Measurements from ENCODE around the gene MYO1H. TPM values are rescaled to one million over a fixed set of nuclear protein-coding genes. Genes with fewer than 3 reads are reported as not detected.

Gene MYO1H
- total and polyA plus RNA-seq, 2 of the 13 experiments (the other 11 are each of a cell fraction or from before 2014, with no cell fraction given) = not detected

- intact Hi-C loops (cut with micrococcal nuclease; ENCODE audit: unreplicated experiment) (no loop called here), in situ Hi-C loops (cut with HindIII; ENCODE audit: extremely low pct_ligation_motif_present, low pct_unique_long_range_greater_than_20kb) (no loop called here)
- Histone ChIP-seq H3K4me2 (ENCODE audit: low read depth, low read length) (peak overlapping the region; percentile 71), H4K20me1 (ENCODE audit: insufficient read depth, low read length) (no peaks in the 10 kb centered on the region), H3K27me3 (ENCODE audit: control insufficient read depth in 1 of 2, insufficient read depth in 2 of 2, low read length in 2 of 2) (peaks cover 3 to 48% of the 10 kb centered on the region in 2 experiments), H3K9ac (ENCODE audit: insufficient read depth, low read depth, low read length) (no peak overlapping the region), H2AFZ (ENCODE audit: low read length) (no peak overlapping the region), H3K36me3 (replicated peaks in 1 of 2; ENCODE audit: control insufficient read depth in 1 of 2, insufficient read depth in 2 of 2, low read length in 2 of 2) (no peaks in the 10 kb centered on the region), H3K4me3 (replicated peaks in 1 of 3; ENCODE audit: insufficient read depth in 1 of 3, low read depth in 2 of 3, low read length in 3 of 3) (peak overlapping the region in 2 of 3 experiments; percentile 35 to 59; a peak in 1 of 6 replicates), H3K4me1 (ENCODE audit: insufficient read depth, low read length) (peaks cover 34% of the 10 kb centered on the region), H3K79me2 (ENCODE audit: insufficient read depth, low read length) (no peaks in the 10 kb centered on the region), H3K27ac (ENCODE audit: extremely low read length, insufficient read depth, low read length) (no peak overlapping the region), H3K9me3 (ENCODE audit: low read length) (no peaks in the 10 kb centered on the region)
- POLR2A ChIA-PET = no interaction called here
- no TSS peak for BruUV-seq (replicated peaks)
- no peak for DNase-seq (ENCODE audit: low spot score)
- FAIRE-seq = no peak
- ATAC-seq = no peak
- CTCF ChIA-PET (ENCODE audit: low intra/inter-chr PET ratio, low total read pairs) = no interaction called here
- WGBS (ENCODE audit: low lambda C conversion rate) = 0% methylated on average over 11 of the region's 33 CpGs
- 0 out of 2 replicates have a peak, but pooled peaks have one; percentile 34 for TF ChIP-seq ZNF563 (CRISPR knock-in tag; IDR thresholded peaks at IDR 0.05)
- peak; percentile 34; the same call in 1 of the 2 replicates for TF ChIP-seq TBX2 (CRISPR knock-in tag; IDR thresholded peaks at IDR 0.05; ENCODE audit: borderline replicate concordance)
- TF ChIP-seq ZNF224 (CRISPR knock-in tag; IDR thresholded peaks at IDR 0.05) = 0 out of 2 replicates have a peak, but pooled peaks have one; percentile 25
- TF ChIP-seq EZH2 (conservative IDR thresholded peaks at IDR 0.05; ENCODE audit: low read depth, low read length) = peak; percentile 97; the same call in 1 of the 2 replicates
- TF ChIP-seq SATB2 (CRISPR knock-in tag; IDR thresholded peaks at IDR 0.05) = no peak
- TF ChIP-seq ARHGAP35 (CRISPR knock-in tag; IDR thresholded peaks at IDR 0.05; ENCODE audit: borderline replicate concordance) = 0 out of 2 replicates have a peak, but pooled peaks have one; percentile 37
- peak; percentile 24 for TF ChIP-seq ZNF777 (CRISPR knock-in tag; IDR thresholded peaks at IDR 0.05)
- TF ChIP-seq SALL1 (CRISPR knock-in tag; IDR thresholded peaks at IDR 0.05) = peak; percentile 22; the same call in 1 of the 2 replicates
- TF ChIP-seq RNF2 (conservative IDR thresholded peaks at IDR 0.05; ENCODE audit: low read depth) = 0 out of 2 replicates have a peak, but pooled peaks have one; percentile 53
- TF ChIP-seq ZNF605 (CRISPR knock-in tag; IDR thresholded peaks at IDR 0.05) = 0 out of 2 replicates have a peak, but pooled peaks have one; percentile 23
- no peak for TF ChIP-seq ZBTB39 (CRISPR knock-in tag; IDR thresholded peaks at IDR 0.05)
- TF ChIP-seq ZNF205 (CRISPR knock-in tag; IDR thresholded peaks at IDR 0.05) = no peak
- TF ChIP-seq CBX2 (IDR thresholded peaks at IDR 0.05; ENCODE audit: low read depth, low read length) = peak; percentile 81
- TF ChIP-seq CBX2 (CRISPR knock-in tag; IDR thresholded peaks at IDR 0.05; ENCODE audit: low read depth) = peak; percentile 82; the same call in 1 of the 2 replicates
- 0 out of 2 replicates have a peak, but pooled peaks have one; percentile 57 for TF ChIP-seq ZNF446 (CRISPR knock-in tag; IDR thresholded peaks at IDR 0.05)
- peak; percentile 25; the same call in 1 of the 2 replicates for TF ChIP-seq HOXA5 (CRISPR knock-in tag; IDR thresholded peaks at IDR 0.05)
- TF ChIP-seq ZNF775 (CRISPR knock-in tag; IDR thresholded peaks at IDR 0.05; ENCODE audit: borderline replicate concordance) = no peak
- TF ChIP-seq ZNF232 (CRISPR knock-in tag; IDR thresholded peaks at IDR 0.05; ENCODE audit: borderline replicate concordance) = 0 out of 2 replicates have a peak, but pooled peaks have one; percentile 51
- 0 out of 2 replicates have a peak, but pooled peaks have one; percentile 25 for TF ChIP-seq MXD3 (CRISPR knock-in tag; IDR thresholded peaks at IDR 0.05)
- TF ChIP-seq MAX (IDR thresholded peaks at IDR 0.05) = peak; percentile 56; the same call in 1 of the 2 replicates
- TF ChIP-seq ZSCAN31 (CRISPR knock-in tag; IDR thresholded peaks at IDR 0.05; ENCODE audit: low read depth) = no peak
- 0 out of 2 replicates have a peak, but pooled peaks have one; percentile 26 for TF ChIP-seq HES4 (CRISPR knock-in tag; IDR thresholded peaks at IDR 0.05; ENCODE audit: borderline replicate concordance)
- no peak for TF ChIP-seq PAF1 (CRISPR knock-in tag; IDR thresholded peaks at IDR 0.05)
These were observed 37.2 kb upstream of the MYO1H start for GRCh38 chr12:109310247-109311125.

Data from HepG2 (cell line).